Jurkat, Clone E6-1 (cell line): Measurements from ENCODE around the gene IGLL1.
"Not testable (repeated sequence)": the region's sequence is repeated elsewhere in the genome, so short reads cannot be mapped to it uniquely, and the experiment has no call there.

ENCODE experiments used
- DNase-seq: peaks from one replicate; pipeline ENCODE4 v3.0.0-alpha.2; 2011; ENCODE audit warnings: low read depth, low spot score
- H3K4me3 ChIP-seq: 2 replicates; pipeline ENCODE4 v1.5.1; 2011; ENCODE audit warnings: mild to moderate bottlenecking, low read length, control low read depth, moderate library complexity

Gene IGLL1

DNA sequence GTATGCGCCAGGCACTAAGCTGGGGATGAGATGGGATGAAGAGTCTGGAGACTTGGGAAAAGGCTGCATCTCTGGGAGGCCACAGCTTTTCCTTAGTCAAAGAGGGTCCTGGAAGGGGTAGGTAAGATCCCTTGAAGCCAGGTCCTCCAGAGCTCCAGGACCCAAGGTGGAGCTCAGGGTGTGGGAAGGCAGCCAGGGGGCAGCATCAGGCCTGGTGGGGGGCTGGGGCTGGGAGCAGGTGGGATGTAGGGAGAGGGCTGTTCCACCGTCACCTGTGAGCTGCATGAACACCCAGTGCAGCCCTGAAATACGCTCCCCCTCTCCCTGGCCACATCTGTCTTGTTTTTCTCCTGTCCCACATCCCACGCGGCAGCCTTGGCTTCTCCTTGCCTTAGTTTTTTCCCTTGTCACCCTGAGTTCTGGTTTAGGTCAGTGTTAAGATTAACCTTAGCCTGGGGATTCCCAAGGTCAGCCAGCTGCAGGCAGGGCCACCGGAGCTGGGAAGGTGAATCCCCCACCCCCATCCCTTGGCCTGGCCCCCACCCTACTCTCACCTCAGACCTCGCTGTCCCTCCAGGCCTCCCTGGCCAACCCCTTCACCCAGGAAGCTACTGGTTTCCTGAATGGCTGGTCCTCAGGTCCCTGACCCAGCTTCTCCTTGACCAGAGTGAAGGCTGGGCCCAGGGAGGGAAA, 17.6 kb upstream of the IGLL1 start:
- not testable (repeated sequence) for H3K4me3 ChIP-seq, DNase-seq

DNA sequence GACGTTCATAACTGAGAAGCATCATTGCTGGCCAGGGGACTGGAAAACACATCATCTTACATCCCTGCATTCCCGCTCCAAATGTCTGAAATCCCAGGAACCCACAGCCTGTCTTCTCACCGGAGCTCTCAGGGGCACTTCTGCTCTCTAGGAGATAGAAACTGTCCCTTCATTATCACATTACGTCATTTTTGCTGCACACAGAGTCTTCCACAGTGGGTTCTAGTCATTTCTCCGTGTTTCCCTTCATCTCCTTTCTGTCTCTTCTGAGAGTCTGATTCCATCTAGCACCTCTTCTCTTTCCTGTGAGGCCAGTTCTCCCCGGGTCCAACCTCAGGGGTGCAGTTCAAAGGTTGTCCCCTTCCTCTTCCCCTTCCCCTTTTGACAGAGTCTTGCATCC, 15.8 kb upstream of the IGLL1 start:
- not testable (repeated sequence) for DNase-seq, H3K4me3 ChIP-seq

DNA sequence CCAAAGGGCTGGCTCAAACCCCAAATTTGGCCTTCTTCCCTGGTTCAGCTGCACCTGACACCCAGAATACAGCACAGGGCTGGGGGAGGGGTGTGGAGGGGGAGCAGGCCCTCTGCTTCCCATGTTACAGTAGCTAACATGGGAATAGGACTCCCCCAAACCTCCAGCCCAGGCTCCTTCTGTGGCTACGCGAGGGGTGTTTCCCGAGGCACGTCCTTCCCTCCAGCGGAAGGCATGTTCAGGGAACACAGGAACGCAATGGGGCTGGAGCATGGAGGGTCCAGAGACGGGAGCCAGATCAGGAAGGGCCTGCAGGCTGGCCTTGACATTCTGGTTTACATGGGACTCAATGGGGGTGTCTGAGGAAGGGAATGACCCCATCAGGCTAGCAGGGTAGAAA, 11.8 kb upstream of the IGLL1 start:
- no peak for DNase-seq
- H3K4me3 ChIP-seq, result no peak overlapping the region

DNA sequence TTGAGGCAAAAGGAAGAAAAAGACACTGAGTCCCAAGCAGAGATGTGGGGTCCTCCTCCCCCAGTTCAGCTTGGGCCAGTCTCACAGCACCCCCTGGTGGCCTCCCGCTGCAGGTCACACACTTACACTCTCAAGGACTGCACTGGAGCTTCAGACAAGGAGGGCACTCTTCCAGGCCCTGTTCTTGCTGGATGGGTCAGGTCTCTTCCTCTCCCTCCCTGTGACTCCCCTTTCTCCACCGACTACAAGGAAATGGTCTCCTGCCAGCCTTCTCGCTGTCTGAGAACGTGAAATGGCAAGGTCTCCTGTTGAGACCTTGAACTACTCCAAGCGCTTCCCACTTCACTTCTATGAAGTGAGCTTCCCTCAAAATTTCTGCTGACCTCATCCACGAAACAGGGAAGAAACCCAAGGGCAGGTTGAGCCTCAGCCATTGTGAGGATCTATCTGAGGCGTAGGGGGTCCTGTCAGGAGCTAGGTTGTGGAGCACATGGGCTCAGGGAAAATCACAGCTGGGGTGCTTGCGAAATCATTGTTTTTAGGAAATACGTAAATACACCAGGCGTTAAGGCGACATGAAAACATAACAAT, 11.2 kb upstream of the IGLL1 start:
- H3K4me3 ChIP-seq, result no peak overlapping the region
- DNase-seq, result peak; percentile 83

DNA sequence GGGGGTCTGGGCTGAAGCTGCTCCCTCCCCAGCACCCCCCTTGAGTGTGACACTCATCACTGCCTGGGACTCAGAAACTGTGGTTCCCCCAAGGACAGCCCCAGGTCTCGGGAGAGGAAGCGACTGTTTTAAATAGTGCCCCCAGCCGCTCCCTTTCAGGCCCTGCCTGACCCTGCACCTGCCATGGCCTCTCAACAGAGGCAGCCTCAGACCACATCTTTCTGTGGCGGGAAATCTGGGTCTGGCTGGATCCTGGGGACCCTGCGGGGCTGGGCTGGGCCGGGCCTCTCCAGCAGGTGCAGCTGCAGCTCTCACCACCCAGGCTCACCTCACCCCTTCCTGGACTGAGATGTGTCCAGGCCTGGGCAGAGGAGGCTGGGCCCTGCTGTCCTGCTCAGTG, 3.7 kb upstream of the IGLL1 start:
- no peak overlapping the region for H3K4me3 ChIP-seq
- peak; percentile 64 for DNase-seq

DNA sequence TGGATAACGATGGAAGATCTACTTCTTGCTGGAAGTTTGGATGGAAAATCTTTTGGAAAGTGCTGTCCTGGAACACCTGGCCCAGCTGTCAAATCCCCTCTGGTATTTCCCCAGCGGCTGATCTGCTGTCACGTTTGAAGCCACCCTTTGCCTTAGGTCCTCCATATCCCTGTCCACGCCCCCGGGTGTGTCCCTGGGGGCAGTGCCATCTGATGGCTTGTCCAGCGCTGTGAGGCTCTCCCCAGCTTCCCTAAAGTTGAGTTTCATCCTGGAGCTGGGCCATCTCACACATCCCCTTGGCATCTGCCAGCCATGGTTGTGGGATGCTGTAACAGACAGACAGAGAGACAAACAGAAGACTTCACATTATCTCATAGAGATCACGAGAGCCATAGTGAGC, 3.1 kb upstream of the IGLL1 start:
- no peak for DNase-seq
- H3K4me3 ChIP-seq, result no peak overlapping the region

DNA sequence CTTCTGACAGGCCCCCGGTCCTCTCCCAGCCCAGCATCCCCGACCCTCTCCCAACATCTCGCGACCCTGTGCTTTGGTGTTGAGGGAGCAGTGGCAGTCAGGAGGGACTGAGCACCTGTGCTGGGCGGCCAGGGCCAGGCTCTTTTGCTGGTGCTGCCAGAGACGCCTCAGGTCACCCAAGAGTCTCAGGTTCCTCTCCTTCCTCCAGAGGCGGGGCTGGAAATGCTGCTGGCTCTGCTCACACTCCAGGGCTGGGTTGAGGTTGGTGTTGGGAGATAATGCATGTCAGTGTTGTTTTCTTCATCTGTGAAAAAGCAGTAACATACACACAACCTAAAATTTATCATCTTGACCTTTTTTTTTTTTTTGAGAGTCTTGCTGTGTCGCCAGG, 1.2 kb upstream of the IGLL1 start:
- DNase-seq, result no peak
- peak overlapping the region; percentile 42 for H3K4me3 ChIP-seq

DNA sequence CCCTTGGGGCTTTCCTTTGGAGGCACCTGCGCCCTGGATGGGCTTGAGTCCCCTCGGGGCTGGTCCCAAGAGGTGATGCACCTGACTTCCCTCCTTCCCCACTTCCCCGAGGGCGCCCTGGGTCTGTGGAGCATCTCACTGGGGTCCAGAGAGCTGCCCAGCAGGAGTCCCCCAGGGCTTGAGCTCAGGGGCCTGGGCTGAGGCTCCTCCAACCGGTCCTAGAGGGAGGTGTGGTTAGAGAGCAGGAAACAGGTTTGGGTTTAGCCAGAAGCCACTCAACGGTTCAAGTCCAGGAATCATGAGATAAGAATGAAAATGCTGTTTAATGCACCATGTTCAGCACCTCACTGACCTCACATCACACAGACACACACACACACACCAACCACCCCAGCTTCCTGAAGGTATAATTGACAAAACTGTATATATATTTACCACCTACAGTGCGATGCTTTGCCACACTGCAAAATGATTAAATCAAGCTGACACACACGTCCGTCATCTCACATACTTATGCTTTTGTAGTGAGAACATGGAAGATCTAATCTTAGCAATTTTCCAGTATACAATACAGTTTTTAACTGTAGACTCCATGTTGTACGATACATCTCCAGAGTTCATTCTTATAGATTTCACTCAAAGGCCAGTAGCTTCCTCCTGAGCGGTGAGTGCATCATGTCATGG, 628 bp upstream of the IGLL1 start:
- DNase-seq, result peak; percentile 92
- peak overlapping the region; percentile 42 for H3K4me3 ChIP-seq

DNA sequence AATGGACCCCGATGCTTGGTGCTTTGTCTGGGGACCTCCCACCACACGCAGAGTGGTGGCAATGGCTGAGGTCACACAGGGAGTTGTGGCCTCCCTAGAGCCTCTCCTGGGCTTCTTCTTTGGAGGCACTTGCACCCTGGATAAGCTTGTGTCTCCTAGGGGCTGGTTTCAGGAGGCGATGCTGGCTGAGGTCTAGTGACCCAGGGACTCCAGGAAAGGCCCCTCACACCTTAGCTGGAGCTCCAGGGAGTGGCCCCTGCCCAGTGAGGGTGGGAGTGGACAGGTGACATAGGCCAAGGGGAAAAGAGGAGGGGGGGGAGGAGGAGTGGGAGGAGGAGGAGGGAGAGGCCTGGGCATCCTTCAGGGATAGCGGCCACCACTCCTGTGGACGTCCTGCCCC, 810 bp downstream of the IGLL1 start:
- peak overlapping the region; percentile 42 for H3K4me3 ChIP-seq
- DNase-seq, result no peak

DNA sequence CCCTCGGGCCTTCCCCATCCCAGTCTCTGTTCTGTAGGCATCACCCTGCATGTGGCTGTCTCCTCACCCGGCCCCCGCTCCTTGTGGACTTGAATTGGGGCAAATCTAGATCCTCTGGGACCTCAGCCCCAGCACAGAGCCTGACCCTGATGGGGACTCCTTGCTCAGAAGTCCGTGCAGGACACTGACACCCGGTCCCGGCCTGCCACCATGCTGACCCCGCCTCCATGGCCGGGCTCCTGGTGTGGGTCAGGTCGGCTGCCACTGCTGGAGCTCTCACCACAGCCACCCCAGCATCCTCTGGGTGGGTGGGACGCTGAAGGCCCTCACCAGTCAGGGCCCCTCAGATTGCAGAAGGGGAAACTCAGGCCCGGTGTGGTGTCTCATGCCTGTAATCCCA, 1.8 kb downstream of the IGLL1 start:
- no peak for DNase-seq
- peak overlapping the region; percentile 3; the same call in 1 of the 2 replicates for H3K4me3 ChIP-seq

DNA sequence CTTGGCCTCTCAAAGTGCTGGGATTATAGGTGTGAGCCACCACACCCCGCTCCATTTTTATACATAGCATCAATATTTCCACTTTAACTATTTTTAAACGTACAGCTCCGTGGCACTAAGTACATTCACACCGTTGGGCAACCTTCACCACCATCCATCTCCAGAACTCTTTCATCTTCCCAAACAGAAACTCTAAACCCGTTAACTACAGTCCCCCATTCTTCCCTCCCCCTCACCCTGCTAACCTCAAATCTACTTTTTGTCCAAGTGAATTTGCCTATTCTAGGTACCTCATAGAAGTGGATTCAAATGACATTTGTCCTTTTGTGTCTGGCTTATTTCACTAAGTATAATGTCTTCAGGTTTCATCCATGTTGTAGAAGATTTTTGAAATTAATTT, 3.4 kb downstream of the IGLL1 start:
- no peak overlapping the region for H3K4me3 ChIP-seq
- peak; percentile 83 for DNase-seq

DNA sequence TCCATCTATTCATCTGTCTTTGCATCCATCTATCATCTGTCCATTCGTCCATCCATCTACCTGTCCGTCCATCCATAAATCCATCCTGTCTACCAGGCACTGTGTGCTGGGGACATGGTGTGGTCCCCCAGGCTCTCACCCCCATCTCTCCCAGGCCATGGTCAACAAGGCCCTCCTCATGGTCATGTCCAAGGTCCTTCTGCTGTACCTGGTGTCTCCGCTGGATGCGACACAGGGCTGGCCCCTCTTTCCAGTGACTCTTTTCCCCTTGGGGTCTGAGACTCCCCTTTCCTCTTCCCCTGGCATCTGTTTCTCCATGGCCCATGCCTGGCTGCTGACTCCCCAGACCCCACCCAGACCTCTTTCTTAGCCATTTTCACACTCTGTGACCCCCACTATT, 4.5 kb downstream of the IGLL1 start:
- H3K4me3 ChIP-seq, result no peak overlapping the region
- no peak for DNase-seq

DNA sequence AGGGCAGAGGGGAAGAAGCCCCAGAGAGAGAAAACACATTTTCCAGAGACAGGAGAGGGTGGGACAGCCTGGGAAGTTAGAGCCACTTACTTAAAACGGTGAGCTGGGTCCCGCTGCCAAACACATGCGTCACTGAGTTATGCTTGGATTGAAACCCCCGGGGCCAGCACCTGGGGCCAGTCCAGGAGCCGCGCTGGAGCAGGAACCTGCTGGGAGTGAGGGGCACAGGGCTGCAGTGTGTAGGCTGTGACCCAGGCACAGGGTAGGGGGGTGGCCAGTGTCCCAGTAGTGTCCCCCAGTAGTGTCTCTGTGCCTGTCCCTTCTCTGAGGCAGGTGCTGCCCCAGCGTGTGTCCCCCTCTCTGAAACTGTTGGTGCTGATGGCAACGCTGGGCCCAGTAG, 5.2 kb downstream of the IGLL1 start:
- H3K4me3 ChIP-seq, result no peak overlapping the region
- DNase-seq, result no peak

DNA sequence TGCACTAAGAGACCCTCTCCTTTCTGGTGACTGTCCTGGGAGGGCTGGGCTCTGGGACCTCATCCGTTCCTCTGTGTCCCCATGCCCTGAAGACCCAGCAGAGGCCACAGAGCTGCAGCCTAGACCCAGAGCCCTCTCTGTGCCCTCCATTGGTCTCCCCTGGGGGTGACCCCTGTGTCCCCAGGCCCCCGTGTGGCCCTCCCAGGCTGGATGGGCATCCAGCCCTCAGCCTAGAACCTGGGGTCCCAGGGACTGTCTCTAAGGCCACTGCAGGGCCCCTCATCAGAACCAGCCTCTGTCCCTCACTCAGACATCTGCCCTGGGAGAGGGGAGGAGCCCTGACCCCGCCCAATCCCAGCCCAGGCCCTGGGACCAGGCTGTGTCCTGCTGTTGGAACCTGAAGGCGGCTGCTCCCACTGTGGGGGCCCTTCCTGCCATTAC, 5.7 kb downstream of the IGLL1 start:
- H3K4me3 ChIP-seq, result no peak overlapping the region

DNA sequence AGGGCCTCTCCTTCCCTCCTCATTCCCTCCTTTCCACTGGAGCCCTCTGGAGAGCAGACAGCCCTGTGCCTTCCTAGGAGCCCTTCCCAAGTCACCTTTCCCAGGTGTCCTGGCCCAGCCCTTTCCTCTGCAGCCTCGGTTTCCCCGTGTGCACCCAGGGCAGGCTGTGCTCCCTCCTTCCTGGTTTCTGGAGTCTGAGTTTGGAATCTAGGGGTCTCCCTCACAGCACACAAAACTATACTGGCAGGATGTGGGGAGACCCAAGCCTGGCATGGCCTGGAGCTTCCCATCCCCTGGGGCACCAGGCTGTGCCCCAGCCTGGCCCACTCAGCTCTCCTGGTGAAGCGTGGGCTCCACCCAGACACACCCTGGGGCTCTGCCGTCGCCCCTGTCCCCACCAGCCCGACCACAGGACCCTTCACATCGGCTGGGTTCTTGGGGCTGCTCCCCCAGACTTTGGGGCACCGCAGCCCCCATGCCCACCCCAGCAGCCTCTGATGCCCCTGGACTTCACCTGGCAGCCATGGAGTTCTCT, 6.3 kb downstream of the IGLL1 start:
- not testable (repeated sequence) for H3K4me3 ChIP-seq, DNase-seq

More for the DNA sequence above, 5.7 kb downstream of the IGLL1 start:
- DNase-seq, result no peak

DNA sequence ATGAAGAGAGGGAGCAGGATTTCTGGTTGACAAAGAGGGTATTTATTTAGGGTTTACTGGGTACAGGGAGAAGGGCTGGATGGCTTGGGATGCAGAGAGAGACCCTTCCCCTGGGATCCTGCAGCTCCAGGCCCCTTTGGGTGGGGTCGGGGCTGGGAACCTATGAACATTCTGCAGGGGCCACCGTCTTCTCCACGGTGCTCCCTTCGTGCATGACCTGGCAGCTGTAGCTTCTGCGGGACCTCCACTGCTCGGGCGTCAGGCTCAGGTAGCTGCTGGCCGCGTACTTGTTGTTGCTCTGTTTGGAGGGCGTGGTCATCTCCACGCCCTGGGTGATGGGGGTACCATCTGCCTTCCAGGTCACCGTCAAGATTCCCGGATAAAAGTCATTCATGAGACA, 7.0 kb downstream of the IGLL1 start:
- DNase-seq, H3K4me3 ChIP-seq: not testable (repeated sequence)

DNA sequence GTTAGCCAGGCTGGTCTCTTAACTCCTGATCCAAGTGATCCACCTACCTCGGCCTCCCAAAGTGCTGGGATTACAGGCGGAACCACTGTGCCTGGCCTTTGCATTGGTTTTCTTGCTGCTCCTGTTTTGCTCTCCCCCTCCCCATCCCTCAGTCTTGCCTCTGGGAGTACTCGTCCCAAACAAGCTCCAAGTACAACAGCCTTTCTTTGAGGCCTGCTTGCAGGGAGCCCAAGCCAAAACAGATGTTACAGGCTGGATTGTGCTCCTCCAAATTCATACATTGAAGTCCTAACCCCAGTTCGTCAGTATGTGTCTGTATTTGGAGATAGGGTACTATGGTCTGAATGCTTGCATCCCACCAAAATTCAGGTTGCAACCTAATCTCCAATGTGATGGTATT, 8.6 kb downstream of the IGLL1 start:
- H3K4me3 ChIP-seq, result no peak overlapping the region

DNA sequence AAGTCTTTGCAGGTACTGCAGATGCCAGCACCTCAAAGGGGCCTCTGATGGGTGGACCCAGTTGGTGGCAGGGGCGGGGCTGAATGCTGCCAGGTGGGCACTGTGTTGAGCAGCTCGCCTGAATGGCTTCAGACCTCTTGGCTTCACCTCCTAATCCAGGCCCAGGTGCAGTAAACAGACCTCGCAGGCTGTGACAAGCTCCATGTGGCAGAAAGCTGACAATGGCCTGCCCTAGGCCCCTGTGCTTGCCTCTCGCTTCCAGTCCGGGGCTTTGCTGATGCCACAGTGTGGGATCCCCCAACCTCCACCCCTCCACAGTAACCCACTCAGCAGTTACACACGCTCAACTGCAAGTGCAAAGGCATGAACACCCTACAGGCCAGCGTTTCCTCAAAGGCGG, 9.4 kb downstream of the IGLL1 start:
- H3K4me3 ChIP-seq, result no peak overlapping the region
- DNase-seq, result no peak

More for the DNA sequence above, 8.6 kb downstream of the IGLL1 start:
- DNase-seq, result no peak

DNA sequence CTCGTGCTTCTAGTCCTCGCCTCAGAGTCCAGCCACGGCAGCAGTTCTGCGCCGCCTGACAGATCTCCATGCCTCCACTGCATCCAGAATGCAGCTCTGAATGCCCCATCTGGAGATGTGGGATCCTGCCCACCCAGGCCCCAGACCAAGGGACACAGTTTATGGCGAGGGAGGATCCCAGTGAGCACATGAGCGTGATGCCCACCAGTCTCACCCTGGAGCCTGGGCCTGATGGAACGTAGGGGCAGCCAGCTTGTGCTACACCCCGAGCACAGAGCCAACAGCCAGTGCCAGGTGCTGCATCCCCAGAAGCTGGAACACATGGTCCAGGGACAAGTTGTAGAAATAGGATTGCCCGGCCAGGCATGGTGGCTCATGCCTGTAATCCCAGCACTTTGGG, 10.4 kb downstream of the IGLL1 start:
- no peak for DNase-seq
- no peak overlapping the region for H3K4me3 ChIP-seq

DNA sequence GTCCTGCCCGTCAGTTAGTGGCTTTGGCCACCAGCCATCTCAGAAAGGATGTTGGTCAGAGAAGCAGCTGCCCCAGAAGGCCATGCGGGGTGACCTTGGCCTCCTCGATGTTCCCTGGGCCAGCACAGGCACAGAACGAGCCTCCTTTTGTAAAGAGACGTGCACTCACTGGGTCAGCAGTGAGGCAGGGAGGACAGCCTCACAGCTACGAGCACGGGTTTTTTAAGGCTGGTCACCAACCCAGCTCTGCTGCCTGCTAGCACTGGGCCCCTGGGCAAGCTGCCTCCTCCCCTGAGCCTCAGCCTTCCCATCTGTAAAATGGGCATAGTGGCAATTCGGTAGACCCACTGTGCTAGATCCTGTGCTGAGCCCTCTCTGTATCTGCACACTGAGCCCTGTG, 10.8 kb downstream of the IGLL1 start:
- DNase-seq, result no peak
- H3K4me3 ChIP-seq, result no peak overlapping the region
